ENCODE measurements around the gene SEC16A. TPM values are rescaled to one million over a fixed set of nuclear protein-coding genes. Genes with fewer than 3 reads are reported as not detected.

Gene SEC16A
- total RNA-seq, 4 donors from 2014 or later, result 31.2 to 49.1 (median 38.6) TPM

- 79% methylated on average over 11 of the region's 17 CpGs; no CpG with 5 or more reads in 1 of the 2 donors for WGBS, 2 donors
- no peaks in the 10 kb centered on the region for H3K9me3 ChIP-seq
- TF ChIP-seq CTCF (IDR thresholded peaks at IDR 0.05), result no peak
- TF ChIP-seq POLR2A (IDR thresholded peaks at IDR 0.05), result no peak
- H3K27me3 ChIP-seq, result no peaks in the 10 kb centered on the region
- peaks cover 23 to 96% (median 46%) of the 10 kb centered on the region in 3 donors for H3K36me3 ChIP-seq
- intact Hi-C loops (cut with DNase I), result no loop called here
- peaks cover 0 to 3% (median 1%) of the 10 kb centered on the region in 3 donors for H3K4me1 ChIP-seq
- DNase-seq, result no peak
- H3K4me3 ChIP-seq, result no peak overlapping the region
- H3K27ac ChIP-seq, result no peak overlapping the region
These were observed 89.3 kb downstream of the SEC16A start for GRCh38 chr9:136393531-136393930.

- Histone ChIP-seq H3K27ac (no peak overlapping the region), H3K9me3 (no peaks in the 10 kb centered on the region), H3K36me3 (peaks cover 23 to 99% (median 51%) of the 10 kb centered on the region in 3 donors), H3K4me3 (no peak overlapping the region), H3K4me1 (no peaks in the 10 kb centered on the region), H3K27me3 (no peaks in the 10 kb centered on the region)
- intact Hi-C loops (cut with DNase I), result no loop called here
- WGBS, 2 donors, result 76 to 92% methylated on average over 4 to 5 of the region's 21 CpGs
- no peak for TF ChIP-seq CTCF (IDR thresholded peaks at IDR 0.05)
- TF ChIP-seq POLR2A (IDR thresholded peaks at IDR 0.05), result no peak
- DNase-seq, result no peak
These were observed 90.0 kb downstream of the SEC16A start for GRCh38 chr9:136392538-136393449.

GRCh38 chr9:136391737-136392537, 90.9 kb downstream of the SEC16A start:
- DNase-seq, result no peak
- Histone ChIP-seq H3K36me3 (peaks cover 29 to 99% (median 55%) of the 10 kb centered on the region in 3 donors), H3K4me1 (no peaks in the 10 kb centered on the region), H3K4me3 (no peak overlapping the region), H3K27ac (no peak overlapping the region), H3K9me3 (no peaks in the 10 kb centered on the region), H3K27me3 (no peaks in the 10 kb centered on the region)
- intact Hi-C loops (cut with DNase I), result no loop called here
- TF ChIP-seq POLR2A (IDR thresholded peaks at IDR 0.05) (no peak), CTCF (IDR thresholded peaks at IDR 0.05) (no peak)
- 90 to 92% methylated on average over 20 to 21 of the region's 28 CpGs for WGBS, 2 donors

Small RNA genes lying within 50 kb of the gene (small RNA-seq; reads per million reads assigned to genes)
- 0 reads per million in 4 donors for gene MIR4673

Other genes with a start within 250 kb of the SEC16A start
- gene QSOX2, start 237.2 kb downstream of the SEC16A start, total RNA-seq, result 1 to 10 TPM; 2.9 to 7.1 (median 5.5) TPM
- gene CCDC187, start 178.9 kb downstream of the SEC16A start, total RNA-seq, result not detected
- 1 to 10 TPM in 3 of 4 donors, under 1 TPM in 1; 0.72 to 8.2 (median 1.9) TPM for gene GPSM1, start 155.5 kb downstream of the SEC16A start, total RNA-seq
- 10 to 100 TPM in 3 of 4 donors, 1 to 10 TPM in 1; 1.8 to 31.1 (median 19.7) TPM for gene DNLZ, start 119.3 kb downstream of the SEC16A start, total RNA-seq
- gene CARD9, start 109.4 kb downstream of the SEC16A start, total RNA-seq, result 1 to 10 TPM in 2 of 4 donors, under 1 TPM in 2; 0.57 to 1.1 (median 1.0) TPM
- gene SNAPC4, start 82.9 kb downstream of the SEC16A start, total RNA-seq, result 1 to 10 TPM; 2.6 to 5.1 (median 4.5) TPM
- 10 to 100 TPM; 24.3 to 31.9 (median 28.2) TPM for gene ENTR1, start 72.4 kb downstream of the SEC16A start, total RNA-seq
- gene PMPCA, start 72.4 kb downstream of the SEC16A start, total RNA-seq, result 10 to 100 TPM; 29.4 to 38.7 (median 33.5) TPM
- gene INPP5E, start 43.2 kb downstream of the SEC16A start, total RNA-seq, result 1 to 10 TPM; 6.2 to 7.8 (median 7.5) TPM
- 10 to 100 TPM; 32.0 to 40.8 (median 36.2) TPM for gene NOTCH1, start 63.0 kb upstream of the SEC16A start, total RNA-seq
- 10 to 100 TPM in 2 of 4 donors, 1 to 10 TPM in 2; 5.2 to 41.2 (median 21.2) TPM for gene EGFL7, start 179.9 kb upstream of the SEC16A start, total RNA-seq
- gene AGPAT2, start 204.4 kb upstream of the SEC16A start, total RNA-seq, result 10 to 100 TPM; 66.2 to 80.6 (median 75.8) TPM
- 1 to 10 TPM in 3 of 4 donors, under 1 TPM in 1; 0.48 to 6.3 (median 1.1) TPM for gene DIPK1B, start 229.5 kb upstream of the SEC16A start, total RNA-seq